Prostate gland (tissue), 2 donors: ENCODE data around the gene C22orf23.

Experiments used
- POLR2A ChIP-seq: fragments of 450-650 bp; IDR thresholded peaks from one replicate; pipeline ENCODE4 v1.6.1; 2016; ENCODE audit warnings: antibody characterized with exemption, mild to moderate bottlenecking
- POLR2AphosphoS5 ChIP-seq: sonication (generic); formaldehyde crosslinking; IDR thresholded peaks from one replicate; pipeline ENCODE4 v1.6.1; 2017; ENCODE audit warnings: antibody characterized with exemption
- TF ChIP-seq, protein P1 (sequence below), 4 experiments: fragments of 200-600 bp in 2 of 4; fragments of 450-650 bp in 2 of 4; sonication (generic) in 2 of 4; IDR thresholded peaks; 1 replicate in 3 of 4; 2 replicates in 1 of 4; pipeline ENCODE4 v1.5.1; 2016 to 2019; ENCODE audit warnings: antibody characterized with exemption in 4 of 4, mild to moderate bottlenecking in 2 of 4, moderate library complexity in 2 of 4

DNA sequence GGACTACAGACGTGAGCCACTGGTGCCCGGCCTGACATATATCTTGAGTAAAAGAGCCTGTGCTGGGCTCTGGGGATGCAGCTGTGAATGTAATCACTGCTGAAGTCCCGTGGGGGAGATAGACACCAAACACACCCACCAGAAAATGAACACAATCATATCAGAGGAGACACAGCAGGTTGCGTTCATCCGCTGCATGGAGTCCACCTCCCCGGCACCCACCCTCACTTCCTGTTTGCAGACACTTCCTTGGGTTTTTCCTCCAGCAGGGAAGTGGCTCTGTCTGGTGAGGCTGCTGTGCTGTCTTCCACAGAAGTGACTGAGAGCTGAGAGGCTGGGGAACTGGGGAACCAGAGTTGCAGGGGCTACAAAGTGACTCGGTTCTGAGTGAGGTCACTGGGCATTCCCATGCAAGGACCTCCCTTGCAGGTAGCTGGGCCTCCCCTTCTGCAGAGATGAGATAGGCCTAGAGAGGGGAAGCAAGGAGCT is 40.1 kb downstream of the C22orf23 start:
- TF ChIP-seq POLR2AphosphoS5: no peak
- TF ChIP-seq, protein P1, sequence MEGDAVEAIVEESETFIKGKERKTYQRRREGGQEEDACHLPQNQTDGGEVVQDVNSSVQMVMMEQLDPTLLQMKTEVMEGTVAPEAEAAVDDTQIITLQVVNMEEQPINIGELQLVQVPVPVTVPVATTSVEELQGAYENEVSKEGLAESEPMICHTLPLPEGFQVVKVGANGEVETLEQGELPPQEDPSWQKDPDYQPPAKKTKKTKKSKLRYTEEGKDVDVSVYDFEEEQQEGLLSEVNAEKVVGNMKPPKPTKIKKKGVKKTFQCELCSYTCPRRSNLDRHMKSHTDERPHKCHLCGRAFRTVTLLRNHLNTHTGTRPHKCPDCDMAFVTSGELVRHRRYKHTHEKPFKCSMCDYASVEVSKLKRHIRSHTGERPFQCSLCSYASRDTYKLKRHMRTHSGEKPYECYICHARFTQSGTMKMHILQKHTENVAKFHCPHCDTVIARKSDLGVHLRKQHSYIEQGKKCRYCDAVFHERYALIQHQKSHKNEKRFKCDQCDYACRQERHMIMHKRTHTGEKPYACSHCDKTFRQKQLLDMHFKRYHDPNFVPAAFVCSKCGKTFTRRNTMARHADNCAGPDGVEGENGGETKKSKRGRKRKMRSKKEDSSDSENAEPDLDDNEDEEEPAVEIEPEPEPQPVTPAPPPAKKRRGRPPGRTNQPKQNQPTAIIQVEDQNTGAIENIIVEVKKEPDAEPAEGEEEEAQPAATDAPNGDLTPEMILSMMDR (IDR thresholded peaks at IDR 0.05): no peak
- TF ChIP-seq POLR2A: no peak
